NCI-H69 (cell line): ENCODE data around the gene GPR15LG.

Experiments
- DNase-seq: peaks from one replicate; lab custom pipeline; 2025; lab: John Stamatoyannopoulos, UW

GPR15LG gene

GRCh38 chr10:84214612-84215235 lies 41.1 kb downstream of the GPR15LG start:
- peak; percentile 5 for DNase-seq

- no peak for DNase-seq
Measured at GRCh38 chr10:84216834-84217233, 43.2 kb downstream of the GPR15LG start.

GRCh38 chr10:84217746-84218145 lies 44.1 kb downstream of the GPR15LG start:
- no peak for DNase-seq

- no peak for DNase-seq
Measured at GRCh38 chr10:84221916-84222315, 48.3 kb downstream of the GPR15LG start.

- DNase-seq, result no peak
Measured at GRCh38 chr10:84224411-84225028, 50.9 kb downstream of the GPR15LG start.

GRCh38 chr10:84225427-84226173 lies 52.0 kb downstream of the GPR15LG start, which contains the start of gene LRIT2:
Gene LRIT2, minus strand, starts transcription at chr10:84225544. Its CDS starts 24 bp downstream, at chr10:84225520.
- no peak for DNase-seq

- no peak for DNase-seq
Measured at GRCh38 chr10:84226616-84227015, 53.0 kb downstream of the GPR15LG start.

- DNase-seq, result no peak
Measured at GRCh38 chr10:84227810-84228209, 54.2 kb downstream of the GPR15LG start.

GRCh38 chr10:84230359-84230758 lies 56.8 kb downstream of the GPR15LG start:
- DNase-seq, result no peak

- no peak for DNase-seq
Measured at GRCh38 chr10:84232376-84232775, 58.8 kb downstream of the GPR15LG start.

GRCh38 chr10:84233940-84234339 lies 60.3 kb downstream of the GPR15LG start:
- DNase-seq, result no peak

GRCh38 chr10:84234479-84234878 lies 60.9 kb downstream of the GPR15LG start:
- no peak for DNase-seq
